Activated CD8-positive, alpha-beta T cell treated with anti-CD3 and anti-CD28 coated beads, Interleukin-2, amount 10 ng/mL, durations not matched to agents 7 days and 5 days (primary cell): Measurements from ENCODE around the gene ATR. TPM values are rescaled to one million over a fixed set of nuclear protein-coding genes. Genes with fewer than 3 reads are reported as not detected.
"Not testable (repeated sequence)": the region's sequence is repeated elsewhere in the genome, so short reads cannot be mapped to it uniquely, and the experiment has no call there.

Source experiments
- ATAC-seq: fragments of 150-1000 bp; cut with Tn5 transposase; one replicate; pipeline ENCODE4 v1.10.0; 2021; ENCODE audit warnings: moderate library complexity
- CTCF ChIA-PET: fragments of 350-600 bp; sonication (Branson Sonifier 250); formaldehyde crosslinking; loops from one replicate; lab custom pipeline; 2021; ENCODE audit warnings: antibody characterized with exemption; lab: Charles Lee
- POLR2A ChIA-PET: fragments of 350-600 bp; sonication (Branson Sonifier 250); formaldehyde crosslinking; loops from one replicate; lab custom pipeline; 2021; ENCODE audit warnings: antibody characterized with exemption; lab: Charles Lee
- DNase-seq: peaks from one replicate; pipeline ENCODE4 v3.0.0-alpha.2; 2020
- H3K27ac Mint-ChIP-seq: one replicate; pipeline ENCODE4 v1.8.0; 2021; ENCODE audit warnings: mild to moderate bottlenecking, mixed read lengths
- H3K27me3 Mint-ChIP-seq: one replicate; pipeline ENCODE4 v1.8.0; 2021; ENCODE audit warnings: low read depth, mixed read lengths
- H3K36me3 Mint-ChIP-seq: one replicate; pipeline ENCODE4 v1.8.0; 2021; ENCODE audit warnings: low read depth, mixed read lengths
- H3K4me1 Mint-ChIP-seq: one replicate; pipeline ENCODE4 v1.8.0; 2021; ENCODE audit warnings: low read depth, mixed read lengths
- H3K4me3 Mint-ChIP-seq: one replicate; pipeline ENCODE4 v1.8.0; 2021; ENCODE audit warnings: mild to moderate bottlenecking, mixed read lengths
- H3K9me3 Mint-ChIP-seq: one replicate; pipeline ENCODE4 v1.8.0; 2022; ENCODE audit warnings: mixed read lengths; ENCODE audit not compliant: insufficient read depth
- total RNA-seq, 2 experiments: library from RNA; stranded (reverse); gene quantifications; one replicate each; pipeline ENCODE4 v1.2.3, GENCODE V29; 2021

ATR gene
- total RNA-seq, 2 experiments from 2014 or later = 33.6 to 35.8 TPM

DNA sequence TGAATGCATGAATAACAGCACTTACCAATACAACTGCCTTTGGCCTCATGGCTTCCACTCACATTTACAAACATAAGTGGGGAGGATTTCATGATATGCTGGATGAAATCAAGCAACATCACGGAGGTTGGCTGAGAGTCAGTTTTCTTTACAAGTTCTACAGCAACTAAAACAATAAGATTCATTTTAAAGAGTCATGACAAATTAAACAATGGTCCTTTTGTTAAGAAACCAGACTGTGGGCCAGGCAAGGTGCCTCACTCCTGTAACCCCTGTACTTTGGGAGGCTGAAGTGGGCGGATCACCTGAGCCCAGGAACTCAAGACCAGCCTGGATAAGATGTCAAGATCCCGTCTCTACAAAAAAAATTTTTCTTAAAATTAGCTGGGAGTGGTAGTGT is 12.4 kb downstream of the ATR start:
- H3K4me3 Mint-ChIP-seq = no peak overlapping the region

GRCh38 chr3:142563496-142563997 is 15.0 kb downstream of the ATR start:
- H3K27me3 Mint-ChIP-seq = no peaks in the 10 kb centered on the region
- POLR2A ChIA-PET = interaction anchor here (1.5 kb wide), 1 partner anchor 15 kb away, joined by 3 read pairs; the partner anchor contains the start of gene ATR
- CTCF ChIA-PET = interaction anchor here (1.5 kb wide), 1 partner anchor 23 kb away, joined by 3 read pairs; no protein-coding TSS in a partner anchor
- peaks cover 2% of the 10 kb centered on the region for H3K4me1 Mint-ChIP-seq
- ATAC-seq (no peak), DNase-seq (no peak)
- peak overlapping the region; percentile 1 for H3K27ac Mint-ChIP-seq
- peaks cover 40% of the 10 kb centered on the region for H3K36me3 Mint-ChIP-seq
- no peak overlapping the region for H3K4me3 Mint-ChIP-seq
- no peaks in the 10 kb centered on the region for H3K9me3 Mint-ChIP-seq

More for the DNA sequence above, 12.4 kb downstream of the ATR start:
- DNase-seq = no peak
- no peak overlapping the region for H3K27ac Mint-ChIP-seq
- H3K36me3 Mint-ChIP-seq = peaks cover 44% of the 10 kb centered on the region
- ChIA-PET CTCF (no interaction called here), POLR2A (interaction anchor here (1.2 kb wide), 1 partner anchor 12 kb away, joined by 4 read pairs; the partner anchor contains the start of gene ATR)
- no peak for ATAC-seq
- no peaks in the 10 kb centered on the region for H3K27me3 Mint-ChIP-seq
- H3K4me1 Mint-ChIP-seq = peaks cover 2% of the 10 kb centered on the region
- H3K9me3 Mint-ChIP-seq = no peaks in the 10 kb centered on the region

- ChIA-PET POLR2A (no interaction called here), CTCF (no interaction called here)
- Mint-ChIP-seq H3K4me3 (no peak overlapping the region), H3K4me1 (no peaks in the 10 kb centered on the region), H3K36me3 (peaks cover 46% of the 10 kb centered on the region), H3K27ac (peak overlapping the region; percentile 57), H3K9me3 (no peaks in the 10 kb centered on the region), H3K27me3 (no peaks in the 10 kb centered on the region)
- ATAC-seq (no peak), DNase-seq (no peak)
Measured at GRCh38 chr3:142560118-142560517, 18.4 kb downstream of the ATR start.

DNA sequence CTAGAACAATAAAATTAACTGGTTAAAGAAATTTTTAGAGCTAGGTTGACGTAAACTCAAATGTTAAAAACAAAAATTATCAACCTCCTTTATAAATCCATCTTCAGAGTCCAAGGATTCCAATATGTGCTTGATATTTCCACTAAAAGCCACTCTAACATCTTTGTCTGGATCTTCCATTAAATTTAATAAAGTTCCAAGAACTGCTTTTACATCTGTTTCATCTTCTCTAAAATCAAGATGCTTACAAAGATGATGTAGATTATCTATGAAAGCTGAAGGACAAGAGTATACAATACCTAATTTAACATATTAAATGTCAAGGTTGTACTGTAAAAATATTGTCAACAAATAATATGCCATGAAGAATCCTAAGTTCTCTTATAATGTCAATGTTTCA is 24.8 kb downstream of the ATR start:
- Mint-ChIP-seq H3K4me3 (no peak overlapping the region), H3K36me3 (peaks cover 55% of the 10 kb centered on the region), H3K27me3 (no peaks in the 10 kb centered on the region), H3K4me1 (no peaks in the 10 kb centered on the region), H3K9me3 (no peaks in the 10 kb centered on the region), H3K27ac (no peak overlapping the region)
- ChIA-PET CTCF (interaction anchor here (0.8 kb wide), 1 partner anchor 61 kb away, joined by 3 read pairs; no protein-coding TSS in a partner anchor), POLR2A (no interaction called here)
- ATAC-seq (no peak), DNase-seq (no peak)

DNA sequence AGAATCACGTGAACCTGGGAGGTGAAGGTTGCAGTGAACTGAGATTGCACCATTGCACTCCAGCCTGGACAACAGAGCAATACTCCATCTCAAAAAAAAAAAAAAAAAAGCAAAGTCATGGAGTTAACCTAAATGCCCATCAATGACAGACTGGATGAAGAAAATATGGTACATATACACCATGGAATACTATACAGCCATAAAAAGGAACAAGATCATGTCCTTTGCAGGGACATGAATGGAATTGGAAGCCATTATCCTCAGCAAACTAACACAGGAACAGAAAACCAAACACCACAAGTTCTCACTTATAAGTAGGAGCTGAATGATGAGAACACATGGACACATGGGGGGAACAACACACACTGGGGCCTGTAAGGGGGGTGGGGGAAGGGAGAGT is 26.0 kb downstream of the ATR start:
- peaks cover 59% of the 10 kb centered on the region for H3K36me3 Mint-ChIP-seq
- H3K27ac Mint-ChIP-seq, DNase-seq, H3K4me3 Mint-ChIP-seq, H3K4me1 Mint-ChIP-seq, H3K27me3 Mint-ChIP-seq, H3K9me3 Mint-ChIP-seq, CTCF ChIA-PET, ATAC-seq: not testable (repeated sequence)
- POLR2A ChIA-PET = interaction anchor here (0.6 kb wide), 1 partner anchor 69 kb away, joined by 4 read pairs; no protein-coding TSS in a partner anchor

- H3K27ac Mint-ChIP-seq = no peak overlapping the region
- no peaks in the 10 kb centered on the region for H3K4me1 Mint-ChIP-seq
- DNase-seq = no peak
- no peaks in the 10 kb centered on the region for H3K27me3 Mint-ChIP-seq
- no peak for ATAC-seq
- CTCF ChIA-PET = no interaction called here
- peaks cover 45% of the 10 kb centered on the region for H3K36me3 Mint-ChIP-seq
- no peak overlapping the region for H3K4me3 Mint-ChIP-seq
- H3K9me3 Mint-ChIP-seq = no peaks in the 10 kb centered on the region
- POLR2A ChIA-PET = no interaction called here
Measured at GRCh38 chr3:142549986-142550385, 28.5 kb downstream of the ATR start.

DNA sequence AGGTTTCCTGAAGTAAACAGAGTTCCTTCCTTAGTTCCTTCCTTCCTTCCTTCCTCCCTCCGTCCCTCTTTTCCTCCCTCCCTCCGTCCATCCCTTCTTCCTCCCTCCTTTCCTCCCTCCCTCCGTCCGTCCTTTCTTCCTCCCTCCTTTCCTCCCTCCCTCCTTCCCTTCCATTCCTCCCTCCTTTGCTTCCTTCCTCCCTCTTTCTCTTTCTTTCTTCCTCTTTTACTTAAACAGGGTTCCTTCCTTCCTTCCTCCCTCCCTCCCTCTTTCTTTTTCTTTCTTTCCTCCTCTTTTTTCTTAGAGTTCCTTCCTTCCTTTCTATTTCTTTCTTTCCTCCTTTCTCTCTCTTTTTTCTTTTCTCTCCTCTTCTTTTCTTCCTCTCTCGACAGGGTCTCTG is 35.2 kb downstream of the ATR start:
- ATAC-seq = no peak
- H3K4me3 Mint-ChIP-seq = no peak overlapping the region
- H3K36me3 Mint-ChIP-seq = peaks cover 22% of the 10 kb centered on the region
- POLR2A ChIA-PET = no interaction called here
- CTCF ChIA-PET = no interaction called here
- no peaks in the 10 kb centered on the region for H3K4me1 Mint-ChIP-seq
- no peaks in the 10 kb centered on the region for H3K9me3 Mint-ChIP-seq
- H3K27ac Mint-ChIP-seq = no peak overlapping the region
- DNase-seq = no peak
- H3K27me3 Mint-ChIP-seq = no peaks in the 10 kb centered on the region

GRCh38 chr3:142542054-142542453 is 36.5 kb downstream of the ATR start:
- ATAC-seq = no peak
- no peak for DNase-seq
- Mint-ChIP-seq H3K27me3 (no peaks in the 10 kb centered on the region), H3K4me1 (no peaks in the 10 kb centered on the region), H3K36me3 (peaks cover 17% of the 10 kb centered on the region), H3K4me3 (no peak overlapping the region), H3K27ac (no peak overlapping the region), H3K9me3 (no peaks in the 10 kb centered on the region)
- POLR2A ChIA-PET = interaction anchor here (0.6 to 0.8 kb wide), 2 partner anchors 37 to 458 kb away, joined by 3 read pairs; partner anchors contain the start of gene ATR
- CTCF ChIA-PET = interaction anchor here (1.4 kb wide), 1 partner anchor 286 kb away, joined by 5 read pairs; no protein-coding TSS in a partner anchor

- Mint-ChIP-seq H3K9me3 (no peaks in the 10 kb centered on the region), H3K4me1 (no peaks in the 10 kb centered on the region), H3K4me3 (no peak overlapping the region), H3K27ac (no peak overlapping the region), H3K27me3 (no peaks in the 10 kb centered on the region), H3K36me3 (peaks cover 38% of the 10 kb centered on the region)
- CTCF ChIA-PET = no interaction called here
- ATAC-seq (no peak), DNase-seq (no peak)
- POLR2A ChIA-PET = no interaction called here
Measured at GRCh38 chr3:142536519-142536918, 42.0 kb downstream of the ATR start.

DNA sequence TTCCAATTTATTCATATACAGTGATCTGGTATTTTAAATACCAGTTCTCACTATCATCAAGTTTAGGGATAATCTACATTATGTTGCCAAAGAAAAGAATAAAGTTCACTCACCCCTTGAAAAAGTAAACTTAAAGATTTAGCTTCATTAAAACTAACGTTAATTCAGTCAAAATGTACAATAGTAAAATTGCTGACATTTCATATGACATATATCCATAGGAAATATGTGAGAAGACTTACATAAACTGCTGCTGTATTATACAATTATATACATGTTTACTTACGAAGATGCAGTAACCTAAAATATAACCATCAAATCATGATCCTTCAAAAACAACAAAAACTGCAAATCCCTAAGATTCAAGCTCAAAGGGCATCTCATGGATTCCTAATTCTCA is 44.0 kb downstream of the ATR start:
- peaks cover 49% of the 10 kb centered on the region for H3K36me3 Mint-ChIP-seq
- ChIA-PET POLR2A (no interaction called here), CTCF (no interaction called here)
- ATAC-seq (no peak), DNase-seq (no peak)
- H3K4me3 Mint-ChIP-seq = no peak overlapping the region
- H3K27ac Mint-ChIP-seq = no peak overlapping the region
- H3K4me1 Mint-ChIP-seq = peaks cover 7% of the 10 kb centered on the region
- no peaks in the 10 kb centered on the region for H3K9me3 Mint-ChIP-seq
- H3K27me3 Mint-ChIP-seq = no peaks in the 10 kb centered on the region

DNA sequence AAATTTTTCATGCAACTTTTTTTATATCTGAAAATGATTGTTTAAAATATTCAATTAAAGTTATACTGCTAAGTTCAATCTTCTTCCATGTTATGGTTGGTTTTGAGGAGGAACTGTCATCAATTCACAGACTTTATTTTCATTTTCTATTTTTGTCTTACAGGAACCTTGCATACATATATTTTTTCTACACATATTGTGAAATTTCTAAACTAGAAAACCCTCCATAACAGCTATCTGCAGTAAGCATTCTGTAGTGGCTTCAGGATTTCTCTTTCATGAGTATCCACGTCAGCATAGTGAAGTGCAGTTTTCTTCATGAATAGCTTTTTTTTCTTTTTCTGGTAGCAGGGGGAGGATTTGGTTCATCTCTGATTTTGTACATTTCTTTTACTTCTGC is 48.2 kb downstream of the ATR start:
- Mint-ChIP-seq H3K4me3 (no peak overlapping the region), H3K4me1 (peaks cover 7% of the 10 kb centered on the region), H3K9me3 (no peaks in the 10 kb centered on the region), H3K27ac (peak overlapping the region; percentile 26), H3K27me3 (no peaks in the 10 kb centered on the region), H3K36me3 (peaks cover 46% of the 10 kb centered on the region)
- ATAC-seq (no peak), DNase-seq (no peak)
- ChIA-PET POLR2A (no interaction called here), CTCF (interaction anchor here (0.6 kb wide), 1 partner anchor 10 kb away, joined by 3 read pairs; no protein-coding TSS in a partner anchor)

GRCh38 chr3:142523921-142524566 is 54.5 kb downstream of the ATR start:
- H3K9me3 Mint-ChIP-seq = no peaks in the 10 kb centered on the region
- H3K4me1 Mint-ChIP-seq = no peaks in the 10 kb centered on the region
- no peak overlapping the region for H3K4me3 Mint-ChIP-seq
- ChIA-PET POLR2A (interaction anchor here (1.8 kb wide), 1 partner anchor 54 kb away, joined by 7 read pairs; the partner anchor contains the start of gene ATR), CTCF (interaction anchor here (1.3 kb wide), 1 partner anchor 7 kb away, joined by 3 read pairs; no protein-coding TSS in a partner anchor)
- ATAC-seq = no peak
- H3K27ac Mint-ChIP-seq = no peak overlapping the region
- H3K27me3 Mint-ChIP-seq = no peaks in the 10 kb centered on the region
- no peak for DNase-seq
- H3K36me3 Mint-ChIP-seq = peaks cover 26% of the 10 kb centered on the region
